Central memory CD4-positive, alpha-beta T cell (primary cell): ENCODE measurements around the gene GCDH.
"Not testable (repeated sequence)": the region's sequence is repeated elsewhere in the genome, so short reads cannot be mapped to it uniquely, and the experiment has no call there.

Source experiments
- DNase-seq: peaks from one replicate; pipeline ENCODE4 v3.0.0; 2022

GCDH gene

GRCh38 chr19:12912571-12912970, 21.6 kb downstream of the GCDH start:
- no peak for DNase-seq

- no peak for DNase-seq
Measured at GRCh38 chr19:12913011-12913561, 22.1 kb downstream of the GCDH start.

DNA sequence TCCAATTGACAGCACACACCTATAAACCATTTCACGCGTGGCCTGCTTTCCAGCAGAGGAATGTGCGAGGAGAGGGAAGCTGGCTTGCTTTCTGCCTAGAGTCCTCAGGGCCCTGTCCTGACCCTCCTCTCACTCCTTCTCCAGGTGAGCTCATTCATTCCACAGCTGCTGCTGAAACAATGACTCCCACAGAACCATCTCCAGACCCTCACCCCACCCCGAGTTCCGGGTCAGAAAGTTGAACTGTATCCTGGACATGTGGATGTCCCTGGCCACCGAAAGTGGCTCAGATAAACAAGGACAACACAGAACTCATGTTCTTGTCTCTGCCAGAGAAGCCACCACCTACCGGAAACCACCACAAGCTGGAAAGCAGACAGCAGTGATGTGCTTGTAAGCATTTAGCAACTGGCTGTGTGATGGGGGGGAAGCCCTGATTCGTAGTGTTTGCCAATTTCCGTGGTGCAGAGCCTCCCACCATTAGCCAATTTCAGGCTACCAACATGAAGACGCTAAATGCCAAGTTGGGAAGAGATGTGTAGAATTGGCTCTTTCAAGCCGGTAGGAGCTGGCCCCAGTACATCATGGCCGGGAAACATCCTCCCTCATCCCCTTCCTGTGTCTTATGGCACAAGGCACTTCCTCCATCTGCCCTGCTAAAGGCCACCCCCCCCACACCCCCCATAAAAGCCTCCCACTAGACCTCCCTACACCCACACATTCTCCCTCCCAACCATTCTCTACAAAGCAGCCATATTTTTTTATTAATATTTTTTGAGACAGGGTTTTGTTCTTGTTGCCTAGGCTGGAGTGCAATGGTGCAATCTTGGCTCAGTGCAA, 23.1 kb downstream of the GCDH start:
- DNase-seq: peak; percentile 51

DNA sequence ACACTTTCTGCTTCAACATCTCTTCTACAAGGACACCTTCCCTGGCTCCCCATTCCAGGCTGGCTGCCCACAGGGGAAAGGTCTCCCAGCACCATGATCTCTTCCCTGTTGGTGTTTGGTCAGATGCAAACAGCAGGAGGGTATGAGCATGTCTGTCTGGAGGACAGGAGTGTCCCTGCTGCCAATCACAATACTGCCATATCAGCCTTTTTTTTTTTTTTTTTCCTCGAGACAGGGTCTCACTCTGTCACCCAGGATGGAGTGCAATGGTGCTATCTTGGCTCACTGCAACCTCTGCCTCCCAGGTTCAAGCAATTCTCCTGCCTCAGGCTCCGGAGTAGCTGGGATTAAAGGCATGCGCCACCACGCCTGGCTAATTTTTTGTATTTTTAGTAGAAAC, 24.9 kb downstream of the GCDH start:
- DNase-seq: not testable (repeated sequence)

DNA sequence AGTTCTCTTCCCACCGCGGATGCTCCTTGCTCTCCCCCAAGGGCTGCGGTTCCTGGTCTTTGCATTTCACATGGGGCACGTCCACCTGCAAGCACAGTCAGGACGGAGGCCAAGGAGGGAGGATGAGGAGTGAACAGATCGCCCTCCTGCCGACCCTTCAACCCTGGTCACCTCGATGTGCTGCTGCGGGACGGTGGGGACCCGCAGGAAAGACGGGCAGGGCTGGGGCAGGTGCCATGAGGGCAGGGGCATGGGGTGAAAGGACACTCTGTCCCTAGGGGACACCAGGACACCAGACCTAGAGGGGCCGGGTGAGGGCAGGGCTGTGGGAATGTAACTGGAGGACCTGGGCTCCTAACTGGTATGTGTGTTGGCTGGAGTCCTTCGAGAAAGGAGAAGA, 27.3 kb downstream of the GCDH start:
- DNase-seq: no peak

- no peak for DNase-seq
Measured at GRCh38 chr19:12921047-12921446, 30.1 kb downstream of the GCDH start.

DNA sequence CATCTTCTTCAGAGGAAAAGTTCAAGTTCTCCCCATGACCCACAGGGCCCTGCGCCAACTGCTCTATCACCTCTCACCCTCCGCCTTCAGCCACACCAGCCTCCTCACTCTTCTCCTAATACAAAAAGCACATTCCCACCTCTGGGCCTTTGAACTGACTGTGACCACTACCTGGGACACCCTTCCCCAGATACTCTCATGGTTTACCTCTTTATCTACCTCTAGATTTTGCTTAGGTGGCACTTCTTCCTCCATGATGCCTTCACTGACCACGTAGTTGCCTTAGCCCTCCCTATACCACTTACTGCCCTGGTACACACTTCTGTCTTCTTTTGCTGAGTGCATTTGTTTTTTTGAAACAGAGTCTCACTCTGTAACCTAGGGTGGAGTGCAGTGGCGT, 32.0 kb downstream of the GCDH start:
- DNase-seq: no peak

DNA sequence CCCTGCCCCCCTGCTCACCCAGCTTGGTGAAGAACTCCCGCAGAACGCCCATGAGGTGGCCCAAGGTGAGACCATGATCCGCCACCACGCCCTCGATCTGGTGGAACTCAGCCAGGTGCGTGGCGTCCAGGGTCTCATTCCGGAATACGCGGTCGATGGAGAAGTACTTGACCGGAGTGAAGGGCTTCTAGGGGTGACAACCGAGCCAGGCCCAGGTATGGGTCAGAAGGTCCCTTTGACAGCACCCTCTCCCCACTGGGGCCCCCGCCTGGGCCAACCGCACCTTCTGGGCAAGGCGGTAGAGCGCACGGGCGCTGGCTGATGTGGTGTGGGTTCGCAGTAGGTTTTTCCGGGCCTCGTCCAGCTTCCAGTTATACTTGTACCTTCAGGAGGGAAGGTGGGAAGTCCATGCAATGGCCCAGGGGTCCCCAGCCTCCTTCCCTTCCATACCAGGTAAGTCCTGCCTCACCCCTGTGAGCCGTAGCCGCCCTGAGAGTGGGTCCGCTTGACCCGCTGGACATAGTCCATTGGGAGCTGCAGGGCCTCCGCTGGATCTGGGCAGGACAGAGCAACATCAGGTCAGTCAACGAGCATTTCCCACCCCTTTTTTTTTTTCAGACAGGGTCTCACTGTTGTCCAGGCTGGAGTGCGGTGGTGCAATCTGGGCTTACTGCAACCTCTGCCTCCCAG, 33.8 kb downstream of the GCDH start:
- DNase-seq: no peak

DNA sequence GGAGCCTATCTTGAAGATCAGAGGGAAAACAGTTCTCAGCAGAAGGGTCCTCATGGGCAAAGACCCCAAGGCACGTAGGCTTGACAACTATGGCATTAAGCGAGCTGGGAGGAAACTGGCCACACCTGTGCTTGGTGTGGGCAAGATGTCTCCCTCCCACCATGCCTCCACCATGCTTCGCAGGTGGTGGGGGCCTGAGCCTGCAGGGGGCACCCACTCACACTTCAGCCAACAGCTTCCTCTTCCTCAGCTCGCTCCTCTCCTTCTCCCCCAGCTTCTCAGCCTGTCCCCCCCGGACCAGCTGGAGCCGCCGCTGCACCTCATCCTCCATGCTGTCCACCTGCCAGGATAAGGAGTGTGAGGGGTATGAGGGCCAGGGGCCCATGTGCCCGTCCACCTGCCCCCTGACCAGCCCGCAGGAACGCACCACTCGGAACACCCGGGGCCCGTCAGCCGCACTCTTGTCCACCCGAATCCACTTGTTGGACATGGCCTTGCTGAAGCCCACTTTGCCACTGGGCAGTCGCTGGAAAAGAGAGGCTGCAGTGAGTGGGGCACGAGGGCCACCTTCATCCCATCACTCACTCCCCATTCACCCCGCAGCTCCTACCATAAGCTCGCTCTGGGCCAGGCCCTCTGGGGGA, 39.2 kb downstream of the GCDH start:
- no peak for DNase-seq

- no peak for DNase-seq
Measured at GRCh38 chr19:12932392-12933286, 41.7 kb downstream of the GCDH start.

GRCh38 chr19:12933287-12934072, 42.5 kb downstream of the GCDH start, which contains the start of gene FARSA:
TSS of gene FARSA (minus strand) at chr19:12933711. CDS start at chr19:12933696, 15 bp downstream.
- DNase-seq: peak; percentile 83

- no peak for DNase-seq
Measured at GRCh38 chr19:12935071-12935470, 44.1 kb downstream of the GCDH start.

DNA sequence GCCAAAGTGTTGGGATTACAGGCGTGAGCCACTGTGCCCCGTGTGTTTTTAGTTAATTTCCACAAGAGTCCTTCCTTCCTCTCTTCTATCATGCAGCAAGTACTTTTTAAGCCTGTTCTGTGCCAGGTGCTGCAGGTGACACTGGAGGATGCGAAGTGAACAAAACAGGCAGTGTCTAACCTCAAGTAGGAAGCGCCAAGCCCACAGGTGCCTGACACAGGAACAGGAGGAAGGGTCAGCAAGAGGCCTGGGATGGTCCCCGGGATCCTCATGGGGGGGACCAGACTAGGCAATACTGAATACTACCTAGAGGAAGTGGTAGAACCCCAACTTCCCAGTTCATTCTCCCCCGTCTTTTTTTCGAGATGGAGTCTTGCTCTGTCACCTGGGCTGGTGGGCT, 45.6 kb downstream of the GCDH start:
- DNase-seq: no peak

DNA sequence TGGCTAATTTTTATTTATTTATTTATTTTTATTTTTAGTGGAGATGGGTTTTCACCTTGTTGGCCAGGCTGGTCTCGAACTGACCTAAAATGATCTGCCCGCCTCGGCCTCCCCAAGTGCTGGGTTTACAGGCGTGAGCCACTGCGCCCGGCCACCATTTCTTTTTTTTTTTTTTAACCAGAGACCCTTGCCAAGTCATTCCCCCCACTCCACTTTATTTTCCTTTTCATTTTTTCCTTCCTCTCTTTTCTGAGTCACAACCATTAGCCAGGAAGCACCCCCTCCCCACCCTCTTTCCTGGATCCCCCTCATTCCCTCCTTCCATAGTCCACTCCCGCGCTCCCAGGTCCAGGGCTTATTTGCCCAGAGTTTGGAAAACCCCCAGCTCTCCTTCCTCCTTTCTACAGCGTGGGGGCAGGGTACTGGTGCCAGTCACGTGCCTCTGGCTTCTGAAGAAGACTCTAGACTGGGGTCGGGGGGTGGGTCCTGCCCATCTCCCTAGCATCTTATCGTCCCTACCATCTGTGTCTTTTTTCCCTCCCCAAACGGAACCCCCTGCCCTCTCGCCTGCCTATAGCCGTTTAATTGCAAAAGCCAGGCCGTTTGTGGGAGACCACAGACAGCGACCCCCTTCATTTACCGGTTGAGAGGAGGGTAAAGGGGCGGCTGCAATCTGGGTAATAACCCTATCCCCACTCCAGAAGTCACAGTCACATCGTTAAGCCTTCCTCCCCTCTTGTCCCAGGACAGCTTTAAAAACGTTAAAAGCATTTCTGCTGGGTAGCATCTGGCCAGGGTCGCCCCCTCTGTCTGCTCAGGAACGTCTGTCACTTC, 46.4 kb downstream of the GCDH start:
- DNase-seq: no peak

- peak; percentile 99 for DNase-seq
Measured at GRCh38 chr19:12937927-12938778, 47.2 kb downstream of the GCDH start, which contains the start of gene CALR. TSS of gene CALR (plus strand) at chr19:12938609. CDS start at chr19:12938680, 71 bp downstream.

- DNase-seq: no peak
Measured at GRCh38 chr19:12938779-12939601, 48.0 kb downstream of the GCDH start.

- DNase-seq: no peak
Measured at GRCh38 chr19:12939975-12940423, 49.0 kb downstream of the GCDH start.

GRCh38 chr19:12940897-12941296, 49.9 kb downstream of the GCDH start:
- DNase-seq: no peak
